Activated naive CD8-positive, alpha-beta T cell treated with anti-CD3 and anti-CD28 coated beads, Interleukin-2, amount 50 U/mL, for 16 hours (primary cell): ENCODE measurements around the gene ENPP3.

Source experiments
- DNase-seq: peaks from one replicate; pipeline ENCODE4 v3.0.0-alpha.2; 2020; ENCODE audit warnings: low read depth, low spot score

The ENPP3 gene

DNA sequence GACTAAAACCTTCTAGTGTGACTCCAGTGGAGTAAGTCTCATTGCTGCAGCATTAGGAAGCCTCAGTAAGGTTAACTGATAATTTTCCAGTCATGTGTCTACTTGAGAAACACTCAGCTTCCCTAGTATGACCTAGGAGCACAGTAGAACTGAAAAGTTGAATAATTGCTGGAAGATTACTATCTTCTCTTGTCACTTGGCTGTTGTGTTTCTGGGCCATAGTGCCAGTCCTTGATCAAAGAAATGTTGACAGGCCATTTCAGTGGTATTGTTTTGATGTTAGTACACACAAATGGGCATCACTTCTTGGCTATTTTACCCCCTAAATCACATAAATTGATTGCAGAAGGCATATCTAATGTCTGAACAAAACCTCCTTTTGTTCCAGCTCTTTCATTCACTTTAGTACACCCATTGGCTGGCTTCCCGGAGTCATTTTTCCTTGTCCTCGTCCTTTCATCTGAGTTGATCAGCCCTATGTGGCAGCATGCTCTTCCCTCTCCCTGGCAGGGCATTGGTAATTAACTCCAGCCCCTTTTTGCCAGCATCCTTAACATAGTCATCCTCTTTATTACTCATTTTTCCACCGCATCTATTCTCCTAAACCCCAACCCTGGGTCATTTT, 6.0 kb downstream of the ENPP3 start:
- DNase-seq, result no peak

DNA sequence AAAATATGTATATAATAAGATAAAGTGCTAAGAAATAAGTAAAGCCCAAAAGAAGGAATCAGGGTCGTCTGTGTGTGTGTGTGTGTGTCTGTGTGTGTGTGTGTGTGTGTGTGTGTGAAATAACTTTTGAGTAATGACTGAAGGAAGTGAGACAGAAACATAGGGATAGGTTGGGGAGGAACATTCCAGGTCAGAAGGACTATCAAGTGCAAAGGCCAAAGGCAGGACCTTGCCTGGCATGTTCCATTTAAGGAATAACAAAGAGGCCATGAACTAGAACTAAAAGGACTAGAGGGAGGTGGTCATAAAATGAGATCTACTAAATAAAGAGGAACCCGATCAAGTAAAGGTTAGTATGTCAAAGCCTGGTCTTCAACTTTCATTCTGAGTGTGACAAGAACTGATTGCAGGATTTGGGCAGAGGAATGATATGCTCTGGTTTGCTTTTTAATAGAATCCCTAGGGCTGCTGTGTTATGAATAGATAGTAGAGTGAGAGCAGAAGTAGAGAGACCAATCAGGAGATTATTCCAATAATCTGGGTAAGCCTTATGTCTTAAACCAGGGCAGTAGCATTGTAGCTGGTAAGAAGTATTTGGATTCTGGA, 6.9 kb downstream of the ENPP3 start:
- DNase-seq, result no peak

DNA sequence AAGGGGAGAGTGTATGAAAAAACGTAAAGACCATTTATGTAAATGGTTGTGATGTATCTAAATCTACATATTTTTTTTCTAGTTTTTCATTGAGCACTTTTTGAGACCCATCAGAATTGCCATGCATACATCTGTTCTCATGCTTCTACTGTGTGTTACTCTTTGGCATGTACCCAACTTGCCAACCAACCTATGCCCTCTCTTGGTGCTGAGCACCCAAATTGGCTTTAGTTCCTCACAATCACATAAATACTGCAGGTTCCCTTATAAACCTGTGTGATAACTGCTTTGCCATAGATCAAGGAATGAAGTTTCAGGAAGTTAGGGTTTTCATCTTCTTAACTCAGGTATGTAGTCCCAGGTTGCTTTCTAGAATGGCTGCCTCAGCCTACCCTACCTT, 7.8 kb downstream of the ENPP3 start:
- DNase-seq, result no peak

DNA sequence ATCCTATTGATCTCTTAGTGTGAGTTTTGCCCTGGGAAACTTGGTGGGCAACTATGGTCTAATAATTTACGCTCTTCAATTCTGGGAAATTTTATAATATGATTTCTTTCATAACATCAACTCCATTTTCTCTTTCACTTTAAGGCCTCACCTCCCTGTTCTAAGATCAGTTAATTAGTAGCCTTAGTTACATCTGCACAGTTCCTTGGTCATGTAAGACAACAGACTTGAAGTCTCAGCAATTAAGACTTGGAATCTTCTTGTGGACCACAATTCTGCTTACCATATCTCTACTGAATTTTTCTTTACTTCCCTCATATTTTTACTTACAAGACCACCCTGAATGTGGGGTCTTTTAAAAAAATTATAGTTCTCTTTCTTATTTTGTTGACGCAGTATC, 8.7 kb downstream of the ENPP3 start:
- no peak for DNase-seq

DNA sequence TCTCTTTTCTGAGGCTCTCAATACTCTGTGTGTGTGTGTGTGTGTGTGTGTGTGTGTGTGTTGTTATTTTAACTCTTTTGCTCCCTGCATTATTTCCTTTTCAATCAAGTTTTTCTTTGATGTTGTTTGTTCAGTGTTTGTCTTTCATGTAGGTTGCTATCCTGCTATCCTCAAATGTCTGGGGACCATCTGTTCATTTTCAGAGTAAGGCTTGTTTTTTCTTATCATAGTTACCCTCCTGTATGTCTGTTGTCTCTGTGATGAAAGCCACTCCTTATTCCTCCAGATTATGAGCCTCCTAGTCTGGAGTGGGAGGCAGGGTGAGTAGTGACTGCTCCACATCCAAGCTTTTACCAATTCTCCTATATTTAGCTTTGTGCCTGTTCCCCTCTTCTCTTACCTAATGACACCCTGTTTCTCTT, 9.2 kb downstream of the ENPP3 start:
- DNase-seq, result no peak

DNA sequence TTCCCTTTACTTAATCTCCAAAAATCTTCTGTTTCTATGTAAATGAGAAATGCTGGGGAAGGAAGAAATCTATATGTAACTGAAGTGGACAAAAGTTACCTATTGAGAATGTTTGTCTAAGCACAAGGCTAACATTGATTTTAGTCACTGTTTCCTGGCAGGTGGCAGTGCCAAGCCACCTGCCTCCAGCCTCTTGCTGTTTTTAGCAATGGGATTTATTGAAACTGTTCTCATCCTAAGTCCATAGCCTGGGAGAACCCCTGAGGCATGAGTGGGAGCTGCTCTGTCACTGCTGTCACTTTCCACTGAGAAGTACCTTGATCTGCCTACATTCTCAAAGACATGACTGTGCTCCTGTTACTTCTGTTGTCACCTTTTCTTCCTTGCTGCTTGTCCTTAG, 14.7 kb downstream of the ENPP3 start:
- DNase-seq, result no peak

DNA sequence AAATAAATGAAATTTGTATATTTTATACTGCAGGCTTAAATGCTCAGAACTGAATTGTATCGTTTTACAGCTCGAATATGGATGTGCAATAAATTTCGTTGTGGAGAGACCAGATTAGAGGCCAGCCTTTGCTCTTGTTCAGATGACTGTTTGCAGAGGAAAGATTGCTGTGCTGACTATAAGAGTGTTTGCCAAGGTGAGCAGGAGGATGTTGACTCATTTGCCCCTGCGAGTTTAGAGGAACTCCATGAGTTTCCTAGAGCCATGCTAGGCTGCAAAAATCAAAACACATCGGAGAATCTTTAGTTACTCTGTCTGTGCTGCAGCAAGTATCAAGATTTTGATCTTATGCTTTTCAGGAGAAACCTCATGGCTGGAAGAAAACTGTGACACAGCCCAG, 15.4 kb downstream of the ENPP3 start:
- no peak for DNase-seq

DNA sequence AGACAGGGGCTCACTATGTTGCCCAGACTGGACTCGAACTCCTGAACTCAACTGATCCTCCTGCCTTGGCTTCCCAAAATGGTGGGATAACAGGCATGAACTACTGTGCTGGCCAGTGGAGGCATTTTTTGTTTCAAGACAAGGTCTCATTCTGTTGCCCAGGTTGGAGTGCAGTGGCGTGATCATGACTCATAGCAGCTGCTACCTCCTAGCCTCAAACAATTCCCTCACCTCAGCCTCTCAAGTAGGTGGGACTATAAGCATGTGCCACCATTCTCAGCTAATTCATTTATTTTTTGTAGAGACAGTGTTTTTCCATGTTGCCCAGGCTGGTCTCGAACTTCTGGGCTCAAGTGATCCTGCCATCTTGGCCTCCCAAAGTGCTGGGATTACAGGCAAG, 17.2 kb downstream of the ENPP3 start:
- no peak for DNase-seq

DNA sequence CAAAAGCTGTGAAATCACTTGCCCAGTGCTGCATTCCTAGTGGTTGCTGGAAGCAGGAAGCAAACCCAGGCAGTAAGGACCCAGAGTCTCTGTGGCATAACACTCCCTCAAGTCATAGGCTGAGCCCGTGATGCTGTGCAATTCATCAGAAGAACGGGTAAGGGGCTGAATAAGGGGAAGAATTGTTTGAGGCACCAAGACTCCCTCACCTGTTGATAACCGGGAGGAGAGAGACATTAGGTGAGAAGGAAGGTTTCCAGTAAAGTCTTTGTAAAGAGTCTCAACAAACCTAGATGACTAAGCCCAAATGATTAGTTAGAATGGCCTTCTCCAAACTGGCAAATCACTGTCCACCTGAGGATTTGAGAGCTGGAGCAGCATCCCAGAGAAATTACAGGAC, 18.3 kb downstream of the ENPP3 start:
- DNase-seq, result no peak

DNA sequence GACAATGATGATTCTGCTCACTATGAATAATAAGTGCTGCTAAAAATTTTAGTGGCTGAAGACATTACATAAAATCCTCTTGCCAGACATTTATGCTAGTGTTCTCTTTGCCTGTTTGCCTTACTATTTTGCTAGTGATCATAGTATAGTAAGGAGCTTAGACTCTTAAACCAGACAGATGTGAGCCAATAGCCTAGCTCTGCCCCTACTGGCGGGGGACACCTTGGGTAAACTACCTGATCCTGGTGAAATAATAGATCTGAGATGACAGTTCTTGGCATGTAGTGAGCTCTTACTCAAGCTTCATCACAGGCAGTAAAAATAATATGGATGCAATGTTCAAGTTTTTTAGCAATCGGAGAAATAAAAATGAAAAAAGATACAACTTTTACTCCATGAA, 18.8 kb downstream of the ENPP3 start:
- no peak for DNase-seq

DNA sequence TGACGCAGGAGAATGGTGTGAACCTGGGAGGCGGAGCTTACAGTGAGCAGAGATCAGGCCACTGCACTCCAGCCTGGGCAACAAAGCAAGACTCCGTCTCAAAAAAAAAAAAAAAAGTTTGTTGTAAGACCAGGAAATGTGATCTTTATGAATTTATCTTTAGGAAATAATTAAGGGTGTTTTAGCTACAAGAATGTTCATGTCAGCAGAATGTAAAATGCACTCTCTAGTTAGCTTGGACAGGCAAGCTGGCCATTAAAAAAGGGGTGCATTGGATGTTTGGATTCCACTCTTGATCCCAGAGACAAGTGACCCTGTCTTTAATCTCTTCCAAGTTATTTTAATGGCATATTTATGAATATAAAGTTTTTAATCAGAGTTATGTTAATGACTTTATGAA, 19.6 kb downstream of the ENPP3 start:
- DNase-seq, result no peak

DNA sequence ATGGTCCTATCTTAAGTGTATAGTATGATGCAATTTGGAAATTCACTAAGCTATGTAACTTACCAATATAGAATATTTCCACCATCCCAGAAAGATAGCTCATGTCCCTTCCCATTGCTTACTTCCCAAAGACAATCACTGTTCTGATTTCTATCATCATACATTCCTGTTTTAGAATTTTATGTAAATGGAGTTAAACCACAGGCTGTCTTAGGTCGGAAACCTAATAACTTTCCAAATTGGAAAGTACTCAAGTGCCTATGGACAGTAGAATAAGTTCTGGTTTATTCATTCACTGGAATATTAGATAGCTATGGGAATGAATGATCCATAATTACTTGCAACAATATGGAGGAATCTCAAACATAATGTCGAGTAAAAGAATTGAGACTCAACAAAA, 20.1 kb downstream of the ENPP3 start:
- no peak for DNase-seq

DNA sequence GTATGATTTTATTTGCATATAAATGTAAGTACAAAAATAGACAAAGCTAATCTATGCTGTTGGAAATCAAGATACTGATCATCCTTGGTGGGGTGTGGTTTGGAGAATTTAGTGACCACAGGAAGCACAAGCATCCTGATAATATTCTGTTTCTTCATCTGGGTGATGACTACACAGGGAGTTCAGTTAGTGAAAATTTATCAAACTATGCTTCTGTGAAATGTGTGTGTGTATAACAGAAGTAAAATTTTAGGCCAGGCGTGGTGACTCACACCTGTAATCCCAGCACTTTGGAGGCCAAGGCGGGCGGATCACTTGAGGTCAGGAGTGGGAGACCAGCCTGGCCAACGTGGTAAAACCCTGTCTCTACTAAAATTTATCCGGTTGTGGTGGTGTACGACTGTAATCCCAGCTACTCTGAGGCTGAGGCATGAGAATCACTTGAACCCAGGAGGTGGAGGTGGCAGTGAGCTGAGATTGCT, 20.6 kb downstream of the ENPP3 start:
- no peak for DNase-seq

DNA sequence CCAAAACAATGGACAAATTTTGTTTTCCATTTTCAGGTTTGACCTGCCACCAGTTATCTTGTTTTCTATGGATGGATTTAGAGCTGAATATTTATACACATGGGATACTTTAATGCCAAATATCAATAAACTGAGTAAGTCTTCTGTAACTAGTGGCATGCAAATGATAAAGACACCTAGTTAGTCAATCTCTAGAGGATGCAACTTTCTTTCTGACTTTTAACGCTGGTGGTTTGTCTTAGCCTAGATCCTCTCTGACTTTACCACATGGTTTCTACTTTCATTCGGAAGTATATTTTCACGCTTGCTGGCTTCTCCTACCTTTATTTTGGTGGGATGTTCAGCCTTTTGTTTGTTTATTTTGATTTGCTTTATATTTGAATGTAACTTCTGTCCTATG, 21.2 kb downstream of the ENPP3 start:
- DNase-seq, result no peak

DNA sequence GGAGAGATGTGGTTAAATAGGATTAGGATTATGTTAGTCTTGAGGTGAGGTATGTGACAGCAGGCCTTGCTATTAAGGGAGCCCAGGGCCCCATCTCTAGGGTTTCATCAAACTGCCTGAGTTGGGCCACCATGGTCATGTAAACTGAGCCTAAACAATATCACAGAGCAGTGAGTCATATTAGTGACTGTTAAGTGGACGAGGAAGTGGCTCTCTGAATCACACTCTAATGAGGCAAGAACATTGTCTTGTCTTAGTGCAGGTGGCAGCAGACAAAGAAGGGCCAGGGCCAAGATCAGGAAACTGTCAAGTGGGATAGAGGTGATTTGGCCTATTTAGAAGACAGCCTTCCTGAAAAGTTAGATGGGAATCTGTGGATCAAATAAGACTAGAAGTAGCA, 23.1 kb downstream of the ENPP3 start:
- DNase-seq, result no peak

DNA sequence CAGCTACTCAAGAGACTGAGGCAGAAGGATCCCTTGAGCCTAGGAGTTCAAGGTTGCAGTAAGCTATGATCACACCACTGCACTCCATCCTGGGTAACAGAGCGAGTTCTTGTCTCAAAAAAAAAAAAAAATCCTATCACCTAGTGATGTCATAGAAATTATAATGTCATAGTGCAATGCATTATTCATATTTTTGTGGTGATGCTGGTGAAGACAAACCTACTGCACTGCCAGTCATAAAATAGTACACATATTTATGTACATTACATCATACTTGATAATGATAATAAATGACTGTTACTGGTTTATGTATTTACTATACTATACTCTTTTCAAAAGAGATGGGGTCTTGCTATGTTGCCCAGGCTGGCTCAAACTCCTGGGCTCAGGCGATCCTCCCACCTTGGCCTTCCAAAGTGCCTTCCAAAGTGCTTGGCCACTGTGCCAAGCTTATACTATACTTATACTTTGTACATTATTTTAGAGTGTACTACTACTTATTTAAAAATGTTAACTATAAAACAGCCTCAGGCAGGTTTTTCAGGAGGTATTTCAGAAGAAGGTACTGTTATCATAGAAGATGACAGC, 26.6 kb downstream of the ENPP3 start:
- no peak for DNase-seq

DNA sequence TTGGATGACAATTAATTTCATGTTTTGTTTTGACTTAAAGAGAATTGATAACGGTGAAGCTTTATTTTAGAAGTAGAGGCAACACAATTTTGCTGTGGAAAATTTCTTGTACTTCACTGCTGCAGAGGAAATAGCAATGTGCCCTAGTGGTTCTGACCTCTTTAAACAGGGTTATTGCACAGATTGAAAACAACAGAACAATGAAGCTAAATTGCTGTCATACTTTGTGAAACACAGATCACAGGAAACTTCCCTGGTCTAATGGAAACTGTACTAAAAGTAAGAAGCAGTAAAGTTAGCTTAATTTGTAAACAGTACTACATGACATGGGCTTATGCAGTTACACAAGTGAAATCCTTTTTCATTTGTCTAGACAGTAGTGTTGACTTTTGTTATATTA, 32.8 kb downstream of the ENPP3 start:
- DNase-seq, result no peak

DNA sequence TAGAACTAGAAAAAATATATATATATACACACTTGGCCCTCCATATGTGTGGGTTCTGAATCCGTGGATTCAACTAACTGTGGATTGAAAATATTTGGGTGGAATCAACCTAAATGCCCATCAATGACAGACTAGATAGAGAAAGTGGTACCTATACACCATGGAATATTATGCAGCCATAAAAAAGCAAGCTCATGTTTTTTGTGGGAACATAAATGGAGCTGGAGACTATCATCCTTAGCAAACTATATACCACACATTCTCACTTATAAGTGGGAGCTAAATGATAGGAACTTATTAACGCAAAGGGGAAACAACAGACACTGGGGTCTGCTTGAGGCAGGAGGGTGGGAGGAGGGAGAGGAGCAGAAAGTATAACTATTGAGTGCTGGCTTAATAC, 36.1 kb downstream of the ENPP3 start:
- no peak for DNase-seq

DNA sequence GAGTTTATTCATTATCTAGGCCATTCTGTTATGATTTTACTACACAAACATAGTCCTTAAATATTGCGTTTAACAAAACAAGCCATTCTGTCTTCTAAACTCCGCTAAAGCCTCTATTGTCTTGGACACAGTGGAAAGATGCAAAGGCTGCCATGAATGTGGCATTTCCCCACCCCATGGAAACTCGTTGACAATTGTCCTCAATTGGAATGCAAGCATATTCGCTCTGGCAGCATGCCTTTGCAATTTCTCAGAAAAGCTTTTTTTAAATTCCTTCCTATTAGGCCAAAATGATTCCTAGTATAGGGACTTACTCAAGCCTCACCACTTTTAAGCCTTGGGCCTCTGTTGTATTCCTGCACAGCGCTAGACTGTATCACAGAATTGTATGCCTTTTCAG, 41.3 kb downstream of the ENPP3 start:
- no peak for DNase-seq

DNA sequence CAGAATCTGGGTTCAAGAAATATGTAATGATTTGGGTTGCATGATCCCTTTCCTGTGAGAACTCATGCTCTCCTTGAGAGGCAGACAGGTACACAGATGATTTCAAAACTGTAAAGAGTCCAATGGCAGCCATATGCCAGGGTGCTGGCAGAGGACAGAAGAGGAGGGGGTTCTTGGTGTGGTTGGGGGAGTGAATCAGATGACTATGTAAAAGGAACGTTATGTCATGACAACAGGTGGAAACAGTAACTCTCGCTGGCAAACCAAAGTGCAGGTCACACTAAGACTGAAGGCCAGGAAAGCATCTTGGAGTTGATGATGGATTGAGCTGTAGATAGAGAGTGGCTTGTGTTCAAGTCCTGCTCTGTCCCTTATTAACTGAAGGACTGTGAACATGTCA, 43.8 kb downstream of the ENPP3 start:
- DNase-seq, result no peak

DNA sequence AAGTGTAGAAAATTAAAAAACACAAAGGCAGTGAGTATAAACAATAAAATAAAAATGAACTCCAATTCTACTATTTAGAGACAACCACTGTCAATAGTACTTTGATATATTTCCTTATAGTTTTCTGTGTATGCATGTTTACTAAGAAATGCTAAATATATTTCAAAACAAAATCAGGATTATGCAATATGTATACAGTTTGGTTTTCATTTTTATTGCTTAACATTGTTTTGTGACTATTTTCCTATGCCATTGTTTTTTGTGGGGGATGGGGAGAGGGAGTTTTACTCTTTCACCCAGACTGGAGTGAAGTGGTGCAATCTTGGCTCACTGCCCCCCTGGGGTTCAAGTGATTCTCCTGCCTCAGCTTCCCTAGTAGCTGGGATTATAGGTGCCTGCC, 44.5 kb downstream of the ENPP3 start:
- DNase-seq, result no peak

DNA sequence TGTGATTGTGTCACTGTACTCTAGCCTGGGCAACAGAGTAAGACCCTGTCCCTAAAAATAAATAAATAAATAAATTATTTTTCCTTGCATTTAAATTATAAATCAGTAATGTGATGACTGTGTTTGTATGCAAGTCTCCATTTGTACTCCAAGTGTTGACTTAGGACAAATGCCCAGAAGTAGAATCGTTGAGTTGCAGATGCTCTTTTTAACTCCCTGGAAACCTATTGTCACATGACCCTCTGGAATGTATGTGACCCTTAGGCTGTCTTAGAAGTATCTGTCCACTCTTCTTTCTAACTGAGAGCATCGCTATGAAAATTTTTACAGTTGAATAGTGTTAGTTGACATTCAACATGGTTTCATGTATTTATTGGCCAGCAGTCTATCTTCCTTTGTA, 45.3 kb downstream of the ENPP3 start:
- no peak for DNase-seq

DNA sequence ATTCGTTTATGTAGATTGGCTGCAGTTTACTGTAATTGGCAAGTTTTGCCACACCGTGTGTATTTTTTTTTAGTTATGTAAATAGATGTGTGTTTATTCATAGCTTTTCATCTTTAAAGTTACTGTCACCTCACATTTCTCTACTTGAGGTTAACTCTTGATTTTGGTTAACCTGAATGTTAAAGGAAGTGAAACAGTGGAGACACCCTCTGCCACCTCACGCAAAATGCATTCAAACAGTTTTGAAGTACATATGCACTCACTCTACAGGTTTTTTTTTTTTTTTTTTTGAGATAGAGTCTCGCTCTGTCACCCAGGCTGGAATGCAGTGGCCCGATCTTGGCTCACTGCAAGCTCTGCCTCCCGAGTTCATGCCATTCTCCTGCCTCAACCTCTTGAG, 46.4 kb downstream of the ENPP3 start:
- DNase-seq, result no peak
